PFSK-1 (cell line): ENCODE data around the gene KRT13.

ENCODE experiments used
- POLR2AphosphoS5 ChIP-seq: IDR thresholded peaks from 2 replicates; pipeline ENCODE4 v1.6.1; 2012; ENCODE audit warnings: low read depth, mild to moderate bottlenecking, control low read depth, low read length, moderate library complexity
- SIN3A ChIP-seq: IDR thresholded peaks from 2 replicates; pipeline ENCODE4 v1.6.1; 2012; ENCODE audit warnings: mild to moderate bottlenecking, low read length, moderate library complexity, borderline replicate concordance; ENCODE audit not compliant: insufficient read depth
- TAF1 ChIP-seq: IDR thresholded peaks from 2 replicates; pipeline ENCODE4 v1.6.1; 2012; ENCODE audit warnings: low read length, control low read depth, borderline replicate concordance; ENCODE audit not compliant: insufficient read depth
- TF ChIP-seq, protein P1 (sequence below), 2 experiments: IDR thresholded peaks; 2 replicates each; pipeline versions ENCODE4 v1.6.1 to v1.8.0; 2011 to 2012; ENCODE audit warnings: low read depth in 2 of 2, low read length in 2 of 2, control low read depth in 1 of 2, inconsistent platforms in 1 of 2, mild to moderate bottlenecking in 1 of 2, moderate library complexity in 1 of 2; ENCODE audit not compliant: insufficient read depth in 1 of 2

DNA sequence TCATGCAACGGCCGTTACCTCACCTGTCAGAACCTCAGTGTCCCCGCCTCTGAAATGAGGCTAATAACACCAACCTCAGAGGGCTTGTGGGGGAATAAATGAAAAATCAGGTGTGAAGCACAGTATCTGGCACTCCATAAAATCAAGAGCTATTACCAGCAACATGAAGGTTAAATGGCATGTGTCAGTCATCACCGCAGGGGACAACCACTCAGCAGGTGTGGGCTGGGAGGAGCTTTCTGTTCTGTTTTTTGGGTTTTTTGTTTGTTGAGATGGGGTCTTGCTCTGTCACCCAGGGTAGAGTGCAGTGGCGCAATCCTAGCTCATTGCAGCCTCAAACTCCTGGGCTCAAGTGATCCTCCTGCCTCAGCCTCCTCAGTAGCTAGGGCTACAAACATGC lies 39.5 kb upstream of the KRT13 start:
- TF ChIP-seq, protein P1, sequence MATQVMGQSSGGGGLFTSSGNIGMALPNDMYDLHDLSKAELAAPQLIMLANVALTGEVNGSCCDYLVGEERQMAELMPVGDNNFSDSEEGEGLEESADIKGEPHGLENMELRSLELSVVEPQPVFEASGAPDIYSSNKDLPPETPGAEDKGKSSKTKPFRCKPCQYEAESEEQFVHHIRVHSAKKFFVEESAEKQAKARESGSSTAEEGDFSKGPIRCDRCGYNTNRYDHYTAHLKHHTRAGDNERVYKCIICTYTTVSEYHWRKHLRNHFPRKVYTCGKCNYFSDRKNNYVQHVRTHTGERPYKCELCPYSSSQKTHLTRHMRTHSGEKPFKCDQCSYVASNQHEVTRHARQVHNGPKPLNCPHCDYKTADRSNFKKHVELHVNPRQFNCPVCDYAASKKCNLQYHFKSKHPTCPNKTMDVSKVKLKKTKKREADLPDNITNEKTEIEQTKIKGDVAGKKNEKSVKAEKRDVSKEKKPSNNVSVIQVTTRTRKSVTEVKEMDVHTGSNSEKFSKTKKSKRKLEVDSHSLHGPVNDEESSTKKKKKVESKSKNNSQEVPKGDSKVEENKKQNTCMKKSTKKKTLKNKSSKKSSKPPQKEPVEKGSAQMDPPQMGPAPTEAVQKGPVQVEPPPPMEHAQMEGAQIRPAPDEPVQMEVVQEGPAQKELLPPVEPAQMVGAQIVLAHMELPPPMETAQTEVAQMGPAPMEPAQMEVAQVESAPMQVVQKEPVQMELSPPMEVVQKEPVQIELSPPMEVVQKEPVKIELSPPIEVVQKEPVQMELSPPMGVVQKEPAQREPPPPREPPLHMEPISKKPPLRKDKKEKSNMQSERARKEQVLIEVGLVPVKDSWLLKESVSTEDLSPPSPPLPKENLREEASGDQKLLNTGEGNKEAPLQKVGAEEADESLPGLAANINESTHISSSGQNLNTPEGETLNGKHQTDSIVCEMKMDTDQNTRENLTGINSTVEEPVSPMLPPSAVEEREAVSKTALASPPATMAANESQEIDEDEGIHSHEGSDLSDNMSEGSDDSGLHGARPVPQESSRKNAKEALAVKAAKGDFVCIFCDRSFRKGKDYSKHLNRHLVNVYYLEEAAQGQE (IDR thresholded peaks at IDR 0.05; ENCODE audit: insufficient read depth in 1 of 2, low read depth in 2 of 2, low read length in 2 of 2): no peak
- TF ChIP-seq TAF1 (no peak), POLR2AphosphoS5 (no peak), SIN3A (no peak)
